Measurements from ENCODE around the gene CCDC92.
A peak's percentile ranks its signal among the peaks of the same experiment; 100 is the strongest.
"Not testable (repeated sequence)": the region's sequence is repeated elsewhere in the genome, so short reads cannot be mapped to it uniquely, and the experiment has no call there.

Gene CCDC92

DNA sequence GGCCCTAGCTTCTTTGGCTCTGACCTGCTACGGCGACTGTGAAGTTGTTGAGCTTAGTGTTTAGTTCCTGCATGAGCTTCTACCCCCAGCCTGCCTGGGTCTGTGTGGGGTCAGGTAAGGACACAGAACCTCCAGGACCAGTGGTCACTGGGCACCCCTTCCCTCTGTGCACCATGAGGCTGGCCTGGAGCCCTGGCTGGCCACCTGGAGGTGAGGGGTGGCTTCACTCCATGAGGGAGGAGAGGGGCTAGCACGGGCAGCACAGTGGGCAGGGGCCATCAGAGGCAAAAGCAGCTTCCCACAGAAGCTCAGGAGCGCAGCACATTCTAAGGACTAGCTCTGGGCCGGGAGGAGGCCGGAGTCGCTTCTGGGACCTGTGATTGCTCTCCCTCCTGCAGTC, 36.7 kb downstream of the CCDC92 start:
- no peak for DNase-seq

DNA sequence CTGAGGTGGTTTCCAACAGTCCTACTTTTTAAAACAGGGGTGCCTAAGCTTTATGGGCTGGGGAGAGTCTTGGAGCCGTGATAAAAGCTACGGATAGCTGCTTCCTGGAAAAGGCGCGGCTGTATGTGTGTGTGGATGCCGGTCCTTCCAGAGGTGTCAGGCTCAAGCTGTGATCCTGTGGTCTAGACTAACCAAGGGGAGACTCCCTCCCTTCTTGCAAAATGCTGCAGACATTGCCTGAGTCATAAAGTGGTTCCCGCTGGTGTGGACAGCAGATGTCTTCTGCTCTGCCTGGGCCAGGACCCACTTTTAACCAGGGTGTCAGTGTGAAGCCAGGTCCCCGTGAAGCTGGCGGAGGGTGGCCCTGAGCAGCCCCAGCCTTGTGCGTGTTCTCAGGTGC, 37.8 kb downstream of the CCDC92 start:
- no peak for DNase-seq

DNA sequence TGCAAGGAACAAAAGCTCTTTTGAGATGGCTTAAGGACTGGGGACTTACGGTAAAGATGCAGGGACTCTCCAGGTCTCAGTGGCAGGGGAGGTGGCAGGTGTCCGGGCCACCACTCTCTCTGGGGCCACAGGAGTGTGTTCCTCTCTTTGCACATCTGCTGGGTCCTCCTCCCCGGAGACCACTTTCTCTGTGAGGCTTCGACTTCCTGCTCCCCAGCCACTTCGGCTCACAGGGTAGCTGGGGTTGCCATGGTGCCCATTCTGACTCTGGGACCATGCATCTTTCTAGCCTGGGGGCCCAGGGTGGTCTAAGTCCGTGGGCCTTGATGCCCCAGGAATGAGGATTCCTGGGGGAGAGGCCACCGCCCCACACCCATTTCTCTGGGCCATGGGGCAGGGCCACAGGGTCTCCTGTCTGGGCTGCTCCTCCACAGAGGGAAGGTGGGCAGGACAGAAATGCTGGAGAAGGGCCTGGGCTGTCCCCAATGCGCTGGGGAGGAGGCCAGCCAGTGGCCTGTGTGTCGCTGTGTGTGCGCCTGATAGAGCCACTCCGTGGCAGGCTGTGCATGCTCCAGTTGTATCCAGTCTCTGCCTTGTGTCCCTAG, 38.5 kb downstream of the CCDC92 start:
- no peak for DNase-seq

DNA sequence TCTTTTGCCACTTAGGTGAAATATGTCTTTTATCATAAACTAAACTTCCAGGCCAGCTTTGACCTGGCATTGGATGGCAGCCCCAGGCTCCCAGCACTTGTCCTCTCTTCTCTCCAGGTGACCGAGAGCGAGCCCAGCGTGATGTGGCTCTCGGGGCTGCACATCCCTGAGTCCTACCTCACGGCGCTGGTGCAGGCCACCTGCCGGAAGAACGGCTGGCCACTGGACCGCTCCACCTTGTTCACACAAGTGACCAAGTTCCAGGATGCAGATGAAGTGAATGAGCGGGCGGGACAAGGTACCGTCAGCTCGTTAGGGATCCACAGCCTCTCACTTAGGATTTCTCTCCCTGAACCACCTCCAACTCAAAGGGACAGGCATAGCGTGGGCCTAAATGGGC, 39.4 kb downstream of the CCDC92 start:
- no peak for DNase-seq

DNA sequence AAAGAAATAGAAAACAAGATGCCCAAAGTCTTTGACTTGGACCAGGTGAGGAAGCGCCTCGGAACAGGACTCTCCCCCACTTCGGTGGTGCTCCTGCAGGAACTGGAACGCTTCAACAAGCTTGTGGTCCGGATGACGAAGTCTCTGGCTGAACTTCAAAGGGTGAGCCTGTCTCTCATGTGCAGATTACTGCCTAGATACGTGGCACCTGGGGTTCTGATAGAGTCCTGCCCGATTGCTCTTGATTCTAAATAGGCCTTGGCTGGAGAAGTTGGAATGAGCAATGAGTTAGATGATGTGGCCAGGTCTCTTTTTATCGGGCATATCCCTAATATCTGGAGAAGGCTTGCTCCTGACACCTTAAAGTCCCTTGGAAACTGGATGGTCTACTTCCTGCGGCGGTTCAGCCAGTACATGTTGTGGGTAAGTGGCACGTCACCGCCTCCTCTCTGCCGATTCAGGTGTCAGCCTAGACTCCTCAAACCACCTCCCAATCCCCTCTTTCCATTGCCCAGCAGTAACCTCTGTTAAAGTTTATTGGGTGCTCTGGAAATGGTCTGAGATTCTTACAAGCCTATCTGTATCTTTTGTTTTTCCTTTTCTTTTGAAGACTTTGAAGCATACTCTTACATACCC, 40.8 kb downstream of the CCDC92 start:
- no peak for DNase-seq

DNA sequence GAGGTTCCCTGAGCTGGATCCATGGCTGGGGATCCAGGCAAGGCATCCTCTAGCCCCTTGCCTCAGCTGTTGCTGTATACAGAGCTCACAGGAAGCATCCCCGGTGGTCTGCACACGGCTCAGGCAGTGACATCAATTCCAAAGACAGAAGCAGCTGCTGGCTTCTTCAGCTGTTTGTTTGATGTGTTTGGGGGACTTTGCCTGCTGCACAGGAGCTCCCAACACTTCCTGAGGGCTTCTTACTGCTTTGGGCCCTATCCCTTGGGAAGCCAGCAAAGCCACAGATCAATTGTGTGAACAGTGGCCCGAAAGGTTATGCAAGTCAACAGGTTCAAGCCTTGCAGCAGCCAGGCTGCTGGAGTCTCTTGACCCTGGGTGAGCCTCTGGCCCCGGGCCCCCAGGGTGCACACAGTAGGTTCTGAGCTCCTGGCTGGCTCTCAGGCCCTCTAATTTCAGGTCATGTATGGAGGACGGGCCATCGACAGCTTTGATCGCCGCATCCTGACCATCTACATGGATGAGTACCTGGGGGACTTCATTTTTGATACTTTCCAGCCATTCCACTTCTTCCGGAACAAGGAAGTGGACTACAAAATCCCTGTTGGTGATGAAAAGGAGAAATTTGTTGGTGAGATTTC, 42.6 kb downstream of the CCDC92 start:
- no peak for DNase-seq

DNA sequence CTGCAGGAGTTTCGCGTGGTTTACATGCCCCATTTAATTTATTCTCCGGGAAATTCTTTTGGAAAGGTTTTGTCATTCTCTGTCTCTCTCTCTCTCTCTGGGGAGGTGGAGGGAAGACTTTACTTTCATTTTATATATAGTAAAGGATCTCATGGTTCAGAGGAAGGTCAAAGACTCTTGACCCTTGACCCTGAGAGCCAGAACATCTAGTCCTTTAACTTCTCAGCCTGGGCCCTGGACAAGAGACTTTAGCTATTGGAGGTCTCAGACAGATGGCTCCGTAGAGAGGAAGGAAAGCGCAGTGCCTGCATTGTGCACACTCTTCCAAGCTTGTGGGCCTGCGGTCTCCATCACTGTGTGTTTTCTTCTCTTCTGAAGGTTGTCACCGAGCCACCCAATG, 43.7 kb downstream of the CCDC92 start:
- DNase-seq = no peak

DNA sequence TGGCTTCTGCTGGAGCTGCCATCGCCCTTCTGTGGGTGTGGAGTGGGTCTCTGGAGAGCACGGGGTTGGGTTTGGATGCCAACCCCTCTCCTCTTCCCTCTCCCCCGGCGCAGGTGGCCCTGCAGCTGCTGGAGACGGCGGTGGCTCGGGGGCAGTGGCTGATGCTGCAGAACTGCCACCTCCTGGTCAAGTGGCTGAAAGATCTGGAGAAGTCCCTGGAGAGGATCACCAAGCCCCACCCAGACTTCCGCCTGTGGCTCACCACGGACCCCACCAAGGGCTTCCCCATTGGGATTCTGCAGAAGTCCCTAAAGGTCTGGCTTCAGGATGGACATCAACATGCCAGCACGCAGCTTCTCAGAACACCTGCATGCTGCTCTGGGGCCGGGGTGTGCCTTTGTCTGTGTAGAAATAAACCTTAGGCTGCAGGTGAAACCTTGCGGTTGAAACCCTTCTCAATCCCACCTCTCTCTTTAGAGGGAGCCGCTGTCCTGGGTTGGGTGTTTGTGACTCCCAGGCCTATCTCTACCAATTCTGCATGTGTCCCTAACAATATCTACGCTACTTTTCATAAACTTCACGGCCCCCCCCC, 44.3 kb downstream of the CCDC92 start:
- no peak for DNase-seq

DNA sequence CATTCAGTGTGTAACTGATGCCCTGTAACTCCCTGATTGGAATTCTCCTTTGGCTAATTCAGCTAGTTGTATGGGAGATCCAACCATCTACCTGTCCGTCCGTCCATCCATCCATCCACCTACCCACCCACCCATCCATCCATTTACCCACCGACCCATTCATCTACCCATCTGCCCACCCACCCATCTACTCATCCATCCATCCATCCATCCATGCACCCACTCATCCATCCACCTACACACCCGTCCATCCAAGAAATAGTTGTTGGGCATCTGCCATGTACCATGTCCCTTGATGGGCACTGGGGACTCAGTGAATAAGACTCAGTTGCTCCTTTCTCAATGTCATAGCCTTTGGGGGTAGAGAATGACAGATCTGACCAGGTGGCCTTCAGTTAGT, 48.1 kb downstream of the CCDC92 start:
- DNase-seq = no peak

DNA sequence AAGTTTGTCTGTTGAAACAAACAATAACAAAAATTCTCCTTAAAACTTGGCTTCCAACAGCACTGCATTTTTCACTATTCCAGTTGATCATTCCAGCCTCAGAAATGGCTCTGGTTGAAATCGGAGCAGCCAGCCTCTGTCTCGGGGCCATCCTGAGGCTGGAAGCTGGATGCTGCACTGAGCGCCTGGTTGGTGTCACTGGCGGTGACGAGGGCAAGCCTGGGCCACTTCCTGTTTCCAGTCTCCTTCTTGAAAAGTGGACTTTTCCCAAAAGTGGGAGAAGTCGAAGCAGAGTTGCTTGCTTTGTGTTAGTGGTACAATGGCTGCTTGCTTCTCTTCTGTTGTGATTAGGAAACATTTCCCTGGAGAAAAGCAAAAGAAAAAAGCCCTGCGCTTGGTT, 48.7 kb downstream of the CCDC92 start:
- DNase-seq = no peak

DNA sequence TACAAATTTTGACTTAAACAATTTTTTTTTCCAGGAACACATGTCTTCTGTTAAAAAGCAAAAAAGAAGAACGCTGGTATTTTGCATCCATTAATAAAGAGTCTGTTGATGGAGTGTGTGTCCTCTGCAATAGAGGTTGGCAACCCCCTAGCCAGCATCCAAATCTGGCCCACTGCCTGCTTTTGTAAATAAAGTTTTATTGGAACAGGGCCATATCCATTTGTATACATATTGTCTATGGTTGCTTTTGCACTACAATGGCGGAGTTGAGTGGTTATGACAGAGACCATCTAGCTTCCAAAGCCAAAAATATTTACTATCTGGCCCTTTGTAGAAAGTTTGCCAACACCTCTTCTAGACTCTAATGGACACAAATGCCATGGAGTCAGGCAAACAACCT, 49.6 kb downstream of the CCDC92 start:
- no peak for DNase-seq

DNA sequence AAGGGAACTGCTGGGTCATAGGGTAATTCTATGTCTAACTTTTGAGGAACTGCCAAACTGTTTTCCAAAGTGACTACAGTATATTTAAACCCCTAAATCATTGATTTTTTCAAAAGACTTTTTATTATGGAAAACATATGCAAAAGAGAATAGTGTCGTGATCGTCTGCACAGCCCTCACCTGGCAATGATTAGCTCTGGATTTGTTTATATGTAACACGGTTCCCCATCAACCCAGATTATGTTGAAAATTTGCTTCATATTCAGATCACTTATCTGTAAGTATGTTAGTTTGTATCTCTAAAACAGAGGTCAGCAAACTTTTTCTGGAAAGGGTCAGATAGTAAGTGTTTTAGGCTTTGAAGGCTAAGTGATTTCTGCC, 52.7 kb downstream of the CCDC92 start:
- DNase-seq = no peak

DNA sequence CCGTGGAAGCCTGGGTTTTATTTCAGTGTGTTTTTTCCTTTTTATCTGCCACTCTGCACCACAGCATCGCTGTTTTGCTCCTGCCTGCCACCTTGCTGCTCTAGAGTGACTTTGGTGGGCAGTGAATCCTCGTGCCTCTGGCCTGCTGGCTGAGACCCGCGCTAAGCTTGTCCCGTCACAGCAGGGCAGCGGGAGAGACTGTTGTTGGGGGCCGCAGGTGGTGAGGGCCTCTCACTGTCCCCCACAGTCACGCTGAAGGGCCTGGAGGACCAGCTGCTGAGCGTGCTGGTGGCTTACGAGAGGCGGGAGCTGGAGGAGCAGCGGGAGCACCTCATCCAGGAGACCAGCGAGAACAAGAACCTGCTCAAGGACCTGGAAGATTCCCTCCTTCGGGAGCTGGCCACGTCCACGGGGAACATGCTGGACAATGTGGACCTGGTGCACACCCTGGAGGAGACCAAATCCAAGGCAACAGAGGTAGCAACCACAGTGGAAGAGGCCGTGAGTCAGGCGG, 55.2 kb downstream of the CCDC92 start:
- no peak for DNase-seq

DNA sequence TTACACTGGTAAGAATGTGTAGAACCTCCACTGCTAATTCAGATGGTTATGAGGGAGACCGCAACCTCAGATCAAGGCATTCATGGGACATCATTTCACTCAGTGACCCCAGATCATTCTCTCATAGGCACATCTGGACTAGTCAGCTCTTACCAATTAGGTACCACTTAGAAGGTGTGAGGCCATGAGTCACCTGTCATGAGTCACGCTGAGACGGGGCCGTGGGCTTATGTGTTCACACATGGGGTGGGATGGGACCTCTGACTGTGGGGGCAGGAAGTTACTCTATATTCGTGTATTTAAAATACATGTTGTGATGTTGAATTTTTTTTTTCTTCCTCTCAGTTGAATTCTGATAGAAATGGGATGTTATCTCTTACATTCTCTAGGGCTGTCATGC, 55.9 kb downstream of the CCDC92 start:
- peak; percentile 28 for DNase-seq

DNA sequence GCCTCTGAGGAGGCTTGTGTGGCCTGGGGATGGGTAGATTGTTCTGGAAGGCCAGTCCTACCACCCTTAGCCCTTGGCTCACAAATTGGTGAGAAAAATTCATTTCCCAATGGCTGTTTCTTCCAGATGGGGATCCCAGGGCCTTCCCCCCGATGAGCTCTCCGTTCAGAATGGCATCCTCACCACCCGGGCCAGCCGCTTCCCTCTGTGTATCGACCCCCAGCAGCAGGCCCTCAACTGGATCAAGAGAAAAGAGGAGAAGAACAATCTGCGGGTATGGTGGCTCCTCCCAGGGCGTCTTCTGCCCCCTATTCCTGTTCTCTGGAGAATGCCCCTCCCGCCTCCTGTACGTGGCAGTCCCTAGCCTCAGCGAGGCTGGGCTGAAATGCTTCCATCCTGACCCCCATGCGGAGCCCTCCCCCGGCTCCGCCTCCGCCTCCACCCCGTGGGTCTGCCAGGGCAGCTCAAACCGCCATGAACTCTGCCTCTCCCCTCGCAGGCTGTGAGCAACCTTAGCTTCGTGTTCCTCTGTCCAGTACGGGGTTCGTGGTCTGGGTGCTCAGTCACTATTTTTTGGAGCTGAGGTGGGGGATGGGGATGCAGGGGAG, 57.8 kb downstream of the CCDC92 start:
- DNase-seq = no peak

DNA sequence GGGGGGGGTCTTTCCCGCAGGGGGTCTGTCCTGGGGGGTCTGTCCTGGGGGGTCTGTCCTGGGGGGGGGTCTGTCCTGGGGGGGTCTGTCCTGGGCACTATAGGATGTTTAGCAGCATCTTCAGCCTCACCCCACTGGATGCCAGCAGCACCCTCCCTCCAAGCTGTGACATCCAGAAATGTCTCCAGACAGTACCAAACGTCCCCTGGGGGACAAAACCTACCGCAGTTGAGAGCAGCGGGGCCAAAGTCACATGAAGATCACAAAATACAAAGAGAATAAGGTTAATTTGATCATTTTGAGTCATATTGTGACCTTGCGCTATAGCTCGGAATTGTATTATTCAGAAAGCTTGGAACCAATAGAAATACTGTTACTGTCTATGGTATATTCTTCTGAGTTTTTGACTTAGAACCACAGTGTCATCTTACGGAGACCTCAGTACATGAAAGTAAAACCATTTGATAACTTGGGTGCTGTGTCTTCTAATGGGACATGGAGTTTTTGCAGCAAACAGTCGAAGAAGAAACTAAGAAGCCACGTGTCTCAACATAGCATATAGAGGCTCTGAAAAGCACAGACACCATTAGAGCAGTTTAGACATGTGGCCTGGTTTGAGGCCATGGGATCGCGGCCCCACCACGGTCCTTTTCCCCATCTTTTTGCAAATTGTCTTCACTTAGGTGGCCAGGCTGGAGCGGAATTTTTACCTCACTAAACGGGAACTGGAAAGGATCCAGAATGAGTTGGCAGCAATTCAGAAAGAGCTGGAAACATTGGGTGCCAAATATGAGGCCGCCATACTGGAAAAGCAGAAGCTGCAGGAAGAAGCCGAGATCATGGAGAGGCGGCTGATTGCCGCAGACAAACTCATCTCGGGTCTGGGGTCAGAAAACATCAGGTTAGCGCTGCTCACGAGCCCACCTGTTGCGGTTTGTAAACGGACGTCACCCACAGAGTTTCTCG, 59.9 kb downstream of the CCDC92 start:
- no peak for DNase-seq

DNA sequence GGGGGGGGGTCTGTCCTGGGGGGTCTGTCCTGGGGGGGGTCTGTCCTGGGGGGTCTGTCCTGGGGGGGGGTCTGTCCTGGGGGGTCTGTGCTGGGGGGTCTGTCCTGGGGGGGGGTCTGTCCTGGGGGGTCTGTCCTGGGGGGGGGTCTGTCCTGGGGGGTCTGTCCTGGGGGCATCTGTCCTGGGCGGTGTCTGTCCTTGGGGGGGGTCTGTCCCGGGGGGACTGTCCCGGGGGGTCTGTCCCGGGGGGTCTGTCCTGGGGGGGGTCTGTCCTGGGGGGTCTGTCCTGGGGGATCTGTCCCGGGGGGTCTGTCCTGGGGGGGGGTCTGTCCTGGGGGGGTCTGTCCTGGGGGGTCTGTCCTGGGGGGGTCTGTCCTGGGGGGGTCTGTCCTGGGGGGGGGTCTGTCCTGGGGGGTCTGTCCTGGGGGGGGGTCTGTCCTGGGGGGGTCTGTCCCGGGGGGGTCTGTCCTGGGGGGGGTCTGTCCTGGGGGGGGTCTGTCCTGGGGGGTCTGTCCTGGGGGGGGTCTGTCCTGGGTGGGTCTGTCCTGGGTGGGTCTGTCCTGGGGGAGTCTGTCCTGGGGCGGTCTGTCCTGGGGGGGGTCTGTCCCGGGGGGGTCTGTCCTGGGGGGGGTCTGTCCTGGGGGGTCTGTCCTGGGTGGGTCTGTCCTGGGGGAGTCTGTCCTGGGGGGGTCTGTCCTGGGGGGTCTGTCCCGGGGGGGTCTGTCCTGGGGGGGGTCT, 60.8 kb downstream of the CCDC92 start:
- DNase-seq = not testable (repeated sequence)

DNA sequence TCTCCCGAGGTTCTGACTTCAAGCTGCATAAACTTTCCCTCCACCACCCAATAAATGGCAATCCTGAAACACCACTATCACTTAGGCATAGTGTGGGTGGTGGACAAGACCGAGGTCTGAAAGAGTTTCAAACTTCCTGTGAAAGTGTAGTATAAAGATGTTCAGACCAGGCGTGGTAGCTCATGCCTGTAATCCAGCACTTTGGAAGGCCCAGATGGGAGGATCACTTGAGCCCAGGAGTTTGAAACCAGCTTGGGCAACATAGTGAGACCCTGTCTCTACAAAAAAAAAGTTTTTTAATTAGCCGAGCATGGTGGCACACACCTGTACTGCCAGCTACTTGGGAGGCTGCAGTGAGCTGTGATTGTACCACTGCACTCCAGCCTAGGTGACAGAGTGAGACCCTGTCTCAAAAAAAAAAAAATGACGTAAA, 61.9 kb downstream of the CCDC92 start:
- peak; percentile 6 for DNase-seq

DNA sequence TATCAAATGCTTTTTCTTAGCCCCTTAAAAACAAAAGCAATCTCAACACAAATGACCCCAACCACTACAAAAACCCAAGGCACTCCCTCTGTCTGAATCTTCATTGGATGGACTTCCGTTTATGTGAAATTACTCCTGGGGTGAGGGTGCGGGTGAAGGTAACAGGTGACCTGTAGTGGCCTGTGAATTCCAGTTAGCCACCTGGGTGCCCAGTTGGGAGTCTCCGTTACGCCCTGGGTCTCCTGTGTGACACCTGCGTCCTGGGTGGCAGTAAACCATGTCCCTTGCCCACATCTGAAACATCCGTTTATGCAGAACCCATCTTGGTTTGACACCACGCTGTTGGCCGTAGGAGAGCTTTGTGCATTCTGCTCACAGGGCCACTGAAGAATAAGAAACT, 62.6 kb downstream of the CCDC92 start:
- no peak for DNase-seq

DNA sequence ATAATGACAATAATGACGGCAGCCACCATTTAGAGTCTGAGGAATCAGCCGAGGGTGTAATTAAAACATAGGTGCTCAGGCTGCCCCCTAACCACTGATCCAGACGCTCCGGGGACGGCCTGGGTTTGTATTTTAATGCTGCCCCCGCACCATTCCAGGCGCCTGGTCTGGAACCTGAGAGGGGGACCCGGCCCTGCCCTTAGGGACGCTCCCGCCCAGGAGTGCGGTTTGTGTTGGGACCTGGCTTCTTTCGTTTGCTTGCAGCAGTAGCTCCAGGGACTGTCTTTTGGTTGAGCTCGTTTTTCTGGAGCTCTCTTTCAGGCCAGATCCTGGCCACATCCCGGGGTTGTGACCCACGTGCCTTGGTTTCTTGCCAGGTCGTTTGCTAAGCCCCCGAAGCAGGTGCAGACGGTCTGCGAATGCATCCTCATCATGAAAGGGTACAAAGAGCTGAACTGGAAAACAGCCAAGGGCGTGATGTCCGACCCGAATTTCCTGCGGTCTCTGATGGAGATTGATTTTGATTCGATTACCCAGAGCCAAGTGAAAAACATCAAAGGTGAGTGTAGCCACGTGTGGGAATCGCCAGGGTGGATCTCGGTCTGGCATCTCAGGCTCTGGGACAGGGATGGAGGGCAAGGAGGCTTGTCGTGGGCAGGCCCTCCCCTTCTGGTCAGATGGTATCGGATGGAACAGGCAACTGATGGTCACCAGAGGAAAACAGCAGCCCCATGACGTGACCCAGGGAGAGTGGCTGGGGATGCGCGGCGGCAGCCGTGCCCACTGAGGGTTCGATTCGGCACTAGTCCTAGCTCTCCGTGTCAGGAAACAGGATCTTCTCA, 63.5 kb downstream of the CCDC92 start:
- no peak for DNase-seq
